ES-I3 (cell line): ENCODE measurements around the gene LAMB2.
A peak's percentile ranks its signal among the peaks of the same experiment; 100 is the strongest.

Experiments used
- H3K36me3 ChIP-seq: 2 replicates; pipeline ENCODE4 v1.6.1; 2013; ENCODE audit warnings: mild to moderate bottlenecking, low read length, control low read depth, moderate library complexity; ENCODE audit not compliant: insufficient read depth
- H3K4me1 ChIP-seq: 2 replicates; pipeline ENCODE4 v1.6.1; 2013; ENCODE audit warnings: mild to moderate bottlenecking, control low read depth, low read length; ENCODE audit not compliant: insufficient read depth
- H3K9ac ChIP-seq: 2 replicates; pipeline ENCODE4 v1.6.1; 2013; ENCODE audit warnings: low read depth, mild to moderate bottlenecking, low read length, moderate library complexity
- H3K9me3 ChIP-seq: 2 replicates; pipeline ENCODE4 v1.6.1; 2013; ENCODE audit warnings: mild to moderate bottlenecking, low read length, moderate library complexity; ENCODE audit not compliant: control insufficient read depth, insufficient read depth

The LAMB2 gene

DNA sequence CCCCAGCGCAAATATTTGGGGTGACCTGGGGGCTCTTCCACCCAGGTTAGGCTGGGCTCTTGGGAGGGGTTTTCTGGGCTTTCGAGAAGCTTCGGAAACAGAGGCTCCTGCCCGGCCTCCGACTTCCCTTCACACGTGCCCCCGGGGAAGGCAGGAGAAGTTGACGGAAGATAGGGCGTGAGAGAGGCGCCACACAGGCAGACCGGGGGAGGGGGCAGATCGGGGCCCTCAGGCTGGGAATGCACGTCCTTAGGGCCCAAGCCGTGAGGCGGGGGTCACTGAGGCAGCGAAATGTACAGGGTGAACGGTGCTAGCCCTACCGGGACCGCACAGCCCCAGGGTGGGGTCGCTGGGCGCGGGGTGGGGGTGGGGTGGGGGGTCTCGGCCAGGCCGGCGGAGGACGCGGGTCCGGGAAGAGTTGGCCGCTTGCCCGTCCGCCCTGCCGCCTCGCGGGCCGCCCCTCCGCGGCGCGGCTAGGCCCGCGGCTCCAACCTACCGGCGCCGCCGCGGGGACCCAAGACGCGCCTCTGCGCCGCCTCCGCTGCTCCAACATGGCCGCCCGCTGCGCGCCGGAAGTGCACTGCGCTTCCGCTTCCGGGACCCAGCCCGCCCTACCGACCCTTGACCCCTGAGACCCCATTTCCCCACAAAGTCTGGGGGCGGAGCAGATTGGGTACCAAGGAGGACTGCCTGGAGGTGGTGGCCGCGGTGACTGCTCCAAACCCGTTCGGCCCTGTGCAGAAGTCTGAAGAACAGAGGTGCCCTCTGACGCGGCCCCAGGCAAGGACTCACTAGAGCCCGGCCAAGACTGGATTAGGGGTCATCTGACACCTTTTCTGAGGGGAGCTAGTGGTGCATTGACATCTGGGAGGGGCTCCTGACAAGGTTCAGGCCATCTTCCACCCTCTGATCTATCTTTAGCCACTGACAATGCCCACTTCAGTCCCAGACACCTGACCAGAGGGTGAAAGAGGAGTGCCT lies 33.2 kb upstream of the LAMB2 start, which contains the start of gene CCDC71:
Gene CCDC71 (minus strand): TSS at position 561 of the 981 bp plus-strand sequence. CDS start 2,123 bp downstream, outside the sequence.
- Histone ChIP-seq H3K4me1 (peaks cover 8% of the 10 kb centered on the region), H3K36me3 (peaks cover 5% of the 10 kb centered on the region), H3K9ac (peak within 1 kb of the TSS; percentile 78), H3K9me3 (no peaks in the 10 kb centered on the region)

DNA sequence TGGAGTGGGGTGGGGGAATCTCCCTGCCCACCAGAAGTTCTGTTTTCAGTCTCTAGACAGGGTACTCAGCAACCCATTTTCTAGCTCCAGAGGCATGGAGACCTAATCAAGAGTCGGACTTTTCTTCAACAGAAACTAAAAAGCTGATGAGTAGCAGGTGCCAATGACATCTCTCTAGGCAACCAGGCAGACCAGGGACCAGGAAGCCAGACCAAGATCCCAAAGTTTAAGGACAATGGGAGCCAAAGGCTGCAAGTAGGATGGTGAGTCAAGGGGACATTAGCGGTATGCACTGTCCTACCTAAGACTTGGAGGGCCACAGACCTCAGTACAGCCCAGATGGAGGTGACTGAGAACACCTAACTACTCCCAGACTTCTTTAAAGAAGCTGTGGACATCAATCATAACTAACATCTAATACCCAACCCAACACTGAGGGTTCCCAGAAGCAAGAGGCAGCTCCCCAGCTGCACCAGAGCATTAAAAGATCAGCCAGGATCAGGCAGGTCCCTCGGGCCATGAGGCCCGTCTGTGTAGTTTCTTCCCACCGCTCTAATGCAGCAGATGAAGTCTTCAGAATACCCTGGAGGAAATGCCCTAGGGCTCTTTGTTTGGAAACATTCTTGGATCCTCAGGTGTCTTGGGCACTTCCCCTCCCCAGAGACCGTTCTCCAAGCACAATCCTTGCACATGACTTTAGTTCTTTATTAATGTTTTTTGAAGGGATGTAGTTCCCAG lies 32.3 kb upstream of the LAMB2 start:
- Histone ChIP-seq H3K9me3 (no peaks in the 10 kb centered on the region), H3K36me3 (peaks cover 5% of the 10 kb centered on the region), H3K9ac (peak overlapping the region; percentile 78), H3K4me1 (peaks cover 8% of the 10 kb centered on the region; the same call in 1 of the 2 replicates)

DNA sequence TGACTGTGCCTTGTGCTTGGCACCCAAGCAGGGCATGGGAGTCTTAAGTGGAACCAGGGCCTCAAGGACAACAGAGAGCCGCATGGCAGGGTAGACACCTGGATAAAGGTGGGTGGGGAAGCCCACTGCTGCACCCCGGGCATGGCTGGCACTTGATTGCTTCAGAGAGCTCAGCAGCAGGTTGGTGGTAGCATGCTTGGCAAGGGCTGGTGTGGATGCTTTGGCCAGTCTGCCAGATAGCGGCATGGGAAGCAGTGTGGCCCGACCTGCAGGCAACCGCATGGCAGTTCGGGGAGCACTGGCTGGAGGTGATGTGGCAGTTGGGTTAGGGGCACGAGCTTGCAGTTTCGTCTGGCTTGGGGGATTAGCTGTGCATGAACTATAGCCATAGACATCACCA lies 30.8 kb upstream of the LAMB2 start:
- no peaks in the 10 kb centered on the region for H3K9me3 ChIP-seq
- H3K4me1 ChIP-seq, result peaks cover 8% of the 10 kb centered on the region; the same call in 1 of the 2 replicates
- peaks cover 5% of the 10 kb centered on the region for H3K36me3 ChIP-seq
- H3K9ac ChIP-seq, result no peak overlapping the region

DNA sequence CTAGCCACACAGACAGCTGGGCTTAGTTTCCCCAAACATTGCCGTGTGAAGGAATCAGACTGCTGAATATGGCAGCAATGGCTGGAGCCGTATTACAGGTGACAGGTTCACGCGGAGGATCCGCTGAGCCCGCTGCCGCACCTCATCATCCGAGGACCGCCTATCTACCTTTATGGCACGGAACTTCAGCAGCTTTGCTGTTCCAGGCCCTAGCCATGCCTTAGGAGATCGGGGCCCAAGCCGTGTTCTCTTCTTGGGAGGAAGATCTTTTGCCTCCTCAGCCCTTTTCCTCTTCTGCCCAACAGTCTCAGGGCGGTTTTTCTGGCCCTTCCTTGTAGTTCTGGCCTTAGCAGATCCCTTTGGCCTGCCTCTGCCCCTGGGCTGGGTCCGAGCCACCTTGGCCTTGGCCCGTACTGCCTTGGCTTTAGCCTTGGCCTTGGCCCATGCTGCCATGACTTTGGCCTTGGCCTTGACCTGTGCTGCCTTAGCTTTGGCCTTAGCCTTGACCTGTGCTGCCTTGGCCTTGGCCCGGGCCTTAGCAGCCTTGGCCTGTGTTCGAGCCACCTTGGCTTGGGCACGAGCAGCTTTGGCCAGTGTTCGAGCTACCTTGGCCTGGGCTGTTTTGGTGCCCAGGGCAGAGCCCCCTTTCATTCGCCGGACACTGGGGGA lies 30.0 kb upstream of the LAMB2 start:
- Histone ChIP-seq H3K4me1 (peaks cover 8% of the 10 kb centered on the region; the same call in 1 of the 2 replicates), H3K9ac (no peak overlapping the region), H3K9me3 (no peaks in the 10 kb centered on the region), H3K36me3 (peaks cover 5% of the 10 kb centered on the region)

DNA sequence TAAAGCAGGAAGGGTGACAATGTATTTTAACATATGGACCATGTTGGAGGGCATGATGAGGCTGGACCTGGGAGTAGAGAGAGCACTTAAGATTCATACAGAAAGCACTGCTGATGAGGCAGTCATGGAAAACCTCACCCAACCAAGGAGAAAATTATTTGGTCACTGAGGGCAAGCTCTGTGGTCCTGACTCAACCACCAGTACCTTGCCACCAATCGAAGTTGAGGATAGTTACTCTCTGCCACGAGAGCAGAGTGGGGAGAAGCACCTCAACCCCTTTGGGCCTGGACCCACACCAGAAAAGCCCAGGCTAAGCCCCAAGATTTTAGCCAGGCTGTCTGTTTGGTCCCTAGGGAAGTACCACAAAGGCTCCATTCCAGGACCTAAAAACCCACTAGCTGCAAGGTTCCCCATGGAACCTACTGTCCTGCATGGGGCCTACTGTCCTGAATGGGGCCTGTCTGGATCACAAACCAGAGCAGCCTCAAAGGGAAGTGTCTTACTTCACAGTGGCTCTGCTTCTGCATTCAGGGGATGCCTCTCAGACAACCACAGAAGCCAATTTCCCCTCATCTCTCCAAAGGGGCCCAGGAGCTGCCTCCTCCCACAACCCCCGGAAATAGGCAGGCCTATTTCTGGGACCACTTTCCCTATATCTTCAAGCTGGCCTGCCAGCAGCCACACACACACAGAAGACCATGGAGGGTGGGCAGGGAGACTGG lies 29.1 kb upstream of the LAMB2 start:
- Histone ChIP-seq H3K4me1 (peaks cover 8% of the 10 kb centered on the region; the same call in 1 of the 2 replicates), H3K36me3 (peaks cover 5% of the 10 kb centered on the region), H3K9ac (no peak overlapping the region), H3K9me3 (no peaks in the 10 kb centered on the region)

DNA sequence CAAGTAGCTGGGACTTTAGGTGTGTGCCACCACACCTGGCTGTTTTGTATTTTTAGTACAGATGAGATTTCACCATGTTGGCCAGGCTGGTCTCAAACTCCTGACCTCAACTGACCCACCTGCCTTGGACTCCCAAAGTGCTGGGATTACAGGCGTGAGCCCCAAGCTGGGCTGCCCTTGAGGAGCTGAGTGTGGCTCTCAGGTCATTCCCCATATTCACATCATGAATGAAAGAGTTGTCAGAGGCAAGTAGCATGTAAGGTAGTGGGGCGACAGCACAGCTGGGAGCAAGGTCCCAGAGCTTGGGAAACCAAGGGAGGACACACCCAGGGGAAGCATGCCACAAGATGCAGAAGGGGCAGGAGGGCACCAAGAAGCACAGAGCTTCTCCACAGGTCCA lies 28.3 kb upstream of the LAMB2 start:
- Histone ChIP-seq H3K4me1 (peaks cover 3% of the 10 kb centered on the region; the same call in 1 of the 2 replicates), H3K9ac (no peak overlapping the region), H3K36me3 (peaks cover 5% of the 10 kb centered on the region), H3K9me3 (no peaks in the 10 kb centered on the region)

DNA sequence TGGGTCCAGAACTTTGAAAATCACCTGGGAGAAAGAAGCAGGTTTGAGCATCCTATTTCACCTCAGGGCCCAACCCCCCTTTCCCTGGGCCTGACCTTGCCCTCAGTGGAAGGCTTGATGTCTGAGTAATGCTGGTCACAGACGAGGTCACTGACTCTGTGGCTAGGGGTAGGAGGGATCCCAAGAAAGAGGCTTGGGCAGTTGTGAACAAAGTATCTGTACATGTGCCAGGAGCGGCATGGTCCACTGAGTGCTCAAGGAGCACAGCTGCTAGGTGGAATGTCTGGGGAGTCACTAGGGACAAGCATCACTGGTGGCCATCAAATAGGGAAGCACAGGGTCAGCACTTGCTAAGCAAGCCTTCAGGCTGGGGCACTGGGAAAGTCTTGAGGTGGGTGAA lies 25.9 kb upstream of the LAMB2 start:
- no peaks in the 10 kb centered on the region for H3K9me3 ChIP-seq

DNA sequence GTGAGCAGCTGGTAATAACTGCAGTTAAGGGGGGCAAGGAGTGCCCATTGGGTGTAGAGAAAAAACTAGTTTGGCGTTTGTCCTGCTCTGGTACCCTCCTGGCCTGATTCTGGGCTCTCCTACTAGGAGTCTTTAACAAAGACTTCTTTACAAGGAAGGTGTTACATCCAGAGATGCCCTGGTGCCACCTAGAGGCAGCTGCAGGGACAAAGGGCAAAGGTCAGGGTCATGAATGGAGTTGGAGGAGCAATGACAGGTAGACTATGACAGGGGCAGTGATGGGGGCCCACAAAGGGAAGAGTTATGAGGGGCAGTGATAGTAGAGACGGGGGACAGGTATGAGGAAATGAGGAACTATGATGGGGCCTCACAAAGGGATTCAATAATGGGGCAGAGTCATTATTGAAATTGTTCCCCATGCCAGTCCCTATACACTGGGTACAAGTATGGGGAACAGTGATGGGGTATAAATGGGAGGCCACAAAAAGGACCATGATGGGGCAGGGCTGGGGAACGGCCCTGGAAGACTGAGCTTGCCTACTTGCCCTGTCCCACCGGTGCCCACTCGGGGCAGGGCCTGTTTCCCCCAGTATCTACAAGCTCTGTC lies 25.4 kb upstream of the LAMB2 start:
- no peaks in the 10 kb centered on the region for H3K9me3 ChIP-seq
- H3K4me1 ChIP-seq, result no peaks in the 10 kb centered on the region
- H3K36me3 ChIP-seq, result no peaks in the 10 kb centered on the region

More for the DNA sequence above, 25.9 kb upstream of the LAMB2 start:
- H3K4me1 ChIP-seq, result no peaks in the 10 kb centered on the region
- no peak overlapping the region for H3K9ac ChIP-seq
- peaks cover 5% of the 10 kb centered on the region for H3K36me3 ChIP-seq

DNA sequence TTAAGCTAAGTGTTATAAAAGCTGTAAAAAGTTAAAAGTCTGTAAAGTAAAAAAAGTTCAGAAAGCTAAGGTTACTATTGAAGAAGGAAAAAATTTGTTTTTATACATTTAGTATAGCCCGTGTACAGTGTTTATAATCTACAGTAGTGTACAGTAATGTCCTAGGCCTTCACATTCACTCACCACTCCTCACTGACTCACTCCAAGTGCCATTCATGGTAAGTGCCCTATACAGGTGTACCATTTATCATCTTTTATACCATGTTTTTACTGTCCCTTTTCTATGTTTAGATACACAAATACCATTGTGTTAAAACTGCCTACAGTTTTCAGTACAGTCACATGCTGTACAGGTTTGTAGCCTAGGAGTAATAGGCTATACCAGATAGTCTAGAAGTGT lies 24.4 kb upstream of the LAMB2 start:
- no peak overlapping the region for H3K9ac ChIP-seq
- no peaks in the 10 kb centered on the region for H3K36me3 ChIP-seq
- no peaks in the 10 kb centered on the region for H3K4me1 ChIP-seq
- H3K9me3 ChIP-seq, result no peaks in the 10 kb centered on the region

More for the DNA sequence above, 25.4 kb upstream of the LAMB2 start:
- H3K9ac ChIP-seq, result no peak overlapping the region

DNA sequence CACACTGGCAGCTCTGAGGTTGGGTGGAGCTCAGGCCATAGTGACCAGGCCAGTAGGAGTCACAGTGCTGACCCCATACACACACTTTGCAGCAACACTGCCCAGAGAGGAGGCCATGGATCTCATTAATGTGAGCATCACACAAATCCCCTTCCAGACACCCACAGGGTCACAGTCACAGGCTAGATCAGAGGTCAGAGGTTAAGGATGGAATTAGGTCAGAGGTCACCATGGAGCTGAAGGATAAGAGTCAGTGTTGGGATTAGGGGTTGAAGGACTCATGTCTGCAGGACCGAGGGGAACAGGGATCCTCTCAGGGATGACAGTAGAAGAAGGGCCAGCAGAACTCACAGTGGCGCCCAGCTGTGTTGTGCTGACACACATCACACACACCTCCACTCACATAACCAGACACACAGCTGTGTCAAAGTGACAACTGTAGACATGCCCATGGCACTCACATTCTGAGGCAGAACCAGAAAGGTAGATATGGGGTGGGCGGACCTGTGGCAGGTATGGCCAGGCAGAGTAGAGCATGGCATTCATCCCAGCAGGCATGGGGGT lies 20.6 kb upstream of the LAMB2 start:
- no peaks in the 10 kb centered on the region for H3K4me1 ChIP-seq
- H3K9me3 ChIP-seq, result no peaks in the 10 kb centered on the region
- H3K9ac ChIP-seq, result no peak overlapping the region
- H3K36me3 ChIP-seq, result no peaks in the 10 kb centered on the region

DNA sequence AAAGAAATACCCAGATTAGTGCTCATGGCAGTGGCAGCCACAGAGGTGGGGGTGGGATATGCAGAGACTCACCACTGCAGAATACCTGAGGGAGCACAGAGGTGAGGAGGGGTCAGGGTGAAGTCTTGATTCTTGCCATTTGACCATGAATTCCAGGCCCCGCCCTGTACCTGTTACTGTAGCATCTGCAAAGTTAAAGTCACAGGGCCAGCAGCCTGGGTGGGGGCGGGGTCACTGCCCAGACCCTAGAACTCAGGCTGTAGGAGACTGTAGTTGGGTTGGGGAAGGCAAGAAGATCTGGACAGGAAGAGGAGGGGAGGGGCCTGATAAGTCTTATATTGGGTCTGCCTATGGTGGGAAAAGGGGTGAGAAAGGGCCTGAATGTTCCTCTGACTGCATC lies 18.8 kb upstream of the LAMB2 start:
- no peaks in the 10 kb centered on the region for H3K4me1 ChIP-seq
- H3K9me3 ChIP-seq, result no peaks in the 10 kb centered on the region
- H3K9ac ChIP-seq, result no peak overlapping the region
- H3K36me3 ChIP-seq, result no peaks in the 10 kb centered on the region

DNA sequence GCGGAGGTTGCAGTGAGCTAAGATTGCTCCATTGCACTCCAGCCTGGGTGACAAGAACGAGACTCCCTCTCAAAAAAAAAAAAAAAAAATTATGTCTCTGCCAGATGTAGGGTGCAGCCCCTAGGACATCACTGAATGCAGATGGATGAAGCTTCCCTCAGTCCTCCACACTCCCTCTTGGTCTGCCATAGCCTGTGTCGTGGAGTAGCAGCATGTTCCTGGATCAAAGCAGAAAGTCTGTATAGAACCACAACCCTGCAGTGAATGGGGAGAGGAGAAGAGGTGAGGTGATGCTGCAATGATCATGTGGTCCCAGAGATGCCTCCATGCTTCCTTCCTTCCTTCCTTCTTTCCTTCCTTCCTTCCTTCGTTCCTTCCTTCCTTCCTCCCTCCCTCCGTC lies 15.3 kb upstream of the LAMB2 start:
- Histone ChIP-seq H3K36me3 (no peaks in the 10 kb centered on the region), H3K4me1 (no peaks in the 10 kb centered on the region), H3K9ac (no peak overlapping the region), H3K9me3 (no peaks in the 10 kb centered on the region)

DNA sequence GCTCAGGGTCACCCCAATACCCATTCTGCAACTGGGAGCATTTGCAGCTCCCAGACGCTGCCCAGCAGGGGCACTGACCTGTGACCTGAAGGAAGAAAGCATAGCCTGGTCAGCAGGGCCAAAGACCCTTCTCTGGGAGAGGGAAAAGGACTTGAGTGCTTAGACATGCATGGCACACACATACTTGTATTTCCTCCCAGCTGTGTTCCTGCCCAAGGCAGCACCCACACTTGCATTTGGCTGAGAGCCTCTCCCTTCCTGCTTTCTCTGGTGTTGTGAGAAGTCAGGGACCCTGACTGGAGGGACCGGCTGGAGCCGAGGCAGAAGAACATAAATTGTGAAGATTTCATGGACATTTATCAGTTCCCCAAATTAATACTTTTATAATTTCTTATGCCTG lies 7.2 kb upstream of the LAMB2 start:
- no peaks in the 10 kb centered on the region for H3K4me1 ChIP-seq
- no peaks in the 10 kb centered on the region for H3K36me3 ChIP-seq
- no peaks in the 10 kb centered on the region; the same call in 1 of the 2 replicates for H3K9me3 ChIP-seq
- no peak overlapping the region for H3K9ac ChIP-seq
